CD4-positive, alpha-beta T cell (primary cell): ENCODE measurements around the gene MUC7. TPM values are rescaled to one million over a fixed set of nuclear protein-coding genes. Genes with fewer than 3 reads are reported as not detected.

Experiments used
- ATAC-seq: fragments of 200-7000 bp; cut with Tn5 transposase; one replicate; pipeline ENCODE4 v1.10.0; 2022; ENCODE audit warnings: mild to moderate bottlenecking; ENCODE audit not compliant: poor library complexity
- CTCF ChIA-PET: fragments of 350-600 bp; sonication (Branson Sonifier 250); formaldehyde crosslinking; loops from one replicate; lab custom pipeline; 2021; ENCODE audit warnings: antibody characterized with exemption, inconsistent platforms; lab: Charles Lee
- POLR2A ChIA-PET: fragments of 350-600 bp; sonication (Branson Sonifier 250); formaldehyde crosslinking; loops from one replicate; lab custom pipeline; 2021; ENCODE audit warnings: antibody characterized with exemption, inconsistent platforms; lab: Charles Lee
- DNase-seq, 14 experiments: peaks; one replicate each; pipeline ENCODE4 v3.0.0-alpha.2; 2013 to 2020; ENCODE audit warnings: mixed read lengths in 2 of 14
- H3K27ac ChIP-seq, 2 donors: one replicate each; pipeline versions ENCODE4 v1.5.1 to v1.7.0; 2013; ENCODE audit warnings: low read length in 2 of 2, low read depth in 1 of 2, mild to moderate bottlenecking in 1 of 2
- H3K27me3 ChIP-seq, 2 experiments: 1 replicate in 1 of 2; 2 replicates in 1 of 2; pipeline versions ENCODE4 v1.6.1 to v1.7.0; 2013; ENCODE audit warnings: low read length in 2 of 2, control low read depth in 1 of 2, mild to moderate bottlenecking in 1 of 2, moderate library complexity in 1 of 2; ENCODE audit not compliant: insufficient read depth in 2 of 2, control insufficient read depth in 1 of 2
- H3K36me3 ChIP-seq: one replicate; pipeline ENCODE4 v1.6.1; 2013; ENCODE audit warnings: low read length, control low read depth; ENCODE audit not compliant: insufficient read depth
- H3K4me1 ChIP-seq: one replicate; pipeline ENCODE4 v1.6.1; 2013; ENCODE audit warnings: low read length, control low read depth; ENCODE audit not compliant: insufficient read depth
- H3K4me3 ChIP-seq: one replicate; pipeline ENCODE4 v1.5.1; 2013; ENCODE audit warnings: mild to moderate bottlenecking, low read length, moderate library complexity
- H3K9me3 ChIP-seq, 2 experiments: 1 replicate in 1 of 2; 2 replicates in 1 of 2; pipeline versions ENCODE4 v1.6.1 to v1.7.0; 2013; ENCODE audit warnings: low read length in 2 of 2, mild to moderate bottlenecking in 2 of 2, control low read depth in 1 of 2, moderate library complexity in 1 of 2; ENCODE audit not compliant: control insufficient read depth in 1 of 2, insufficient read depth in 1 of 2
- H3K27ac Mint-ChIP-seq: one replicate; pipeline ENCODE4 v1.8.0; 2020; ENCODE audit warnings: mixed read lengths
- H3K27me3 Mint-ChIP-seq: one replicate; pipeline ENCODE4 v1.8.0; 2021; ENCODE audit warnings: mixed read lengths
- H3K36me3 Mint-ChIP-seq: one replicate; pipeline ENCODE4 v1.8.0; 2021; ENCODE audit warnings: low read depth, mixed read lengths
- H3K4me1 Mint-ChIP-seq: one replicate; pipeline ENCODE4 v1.8.0; 2021; ENCODE audit warnings: low read depth, mixed read lengths
- H3K4me3 Mint-ChIP-seq: one replicate; pipeline ENCODE4 v1.8.0; 2020; ENCODE audit warnings: mild to moderate bottlenecking, mixed read lengths
- H3K9me3 Mint-ChIP-seq: one replicate; pipeline ENCODE4 v1.8.0; 2020; ENCODE audit warnings: mixed read lengths
- intact Hi-C, 2 experiments: fragments of 100-400 bp; cut with DNase I in 1 of 2; cut with micrococcal nuclease in 1 of 2; formaldehyde crosslinking; loops; one replicate each; pipeline versions ENCODE4 v1.15.1 to v1.9.0; 2023 to 2025; cut with DNase I, micrococcal nuclease
- polyA plus RNA-seq, 2 donors: library from polyadenylated mRNA; unstranded; fragments of 120-200 nt; gene quantifications; one replicate each; pipeline ENCODE4 v1.2.1, GENCODE V29; 2013
- total RNA-seq, 174 experiments: library from RNA in 2 of 174; stranded (reverse) in 2 of 174; gene quantifications; one replicate each; pipeline ENCODE4 v1.2.3 and lab custom pipeline; 2021 to 2026
- TF ChIP-seq, protein P1 (sequence below): fragments of 200-600 bp; IDR thresholded peaks from one replicate; pipeline ENCODE4 v1.8.0; 2022; ENCODE audit warnings: antibody characterized with exemption, mild to moderate bottlenecking

The MUC7 gene
- total RNA-seq = not detected
- polyA plus RNA-seq (2013, experiment 1 of 2) = not detected
- polyA plus RNA-seq (2013, experiment 2 of 2) = not detected
- total RNA-seq (lab: John Stamatoyannopoulos, UW) = 0 to 0.07 (median 0) reads per million in 172 experiments

DNA sequence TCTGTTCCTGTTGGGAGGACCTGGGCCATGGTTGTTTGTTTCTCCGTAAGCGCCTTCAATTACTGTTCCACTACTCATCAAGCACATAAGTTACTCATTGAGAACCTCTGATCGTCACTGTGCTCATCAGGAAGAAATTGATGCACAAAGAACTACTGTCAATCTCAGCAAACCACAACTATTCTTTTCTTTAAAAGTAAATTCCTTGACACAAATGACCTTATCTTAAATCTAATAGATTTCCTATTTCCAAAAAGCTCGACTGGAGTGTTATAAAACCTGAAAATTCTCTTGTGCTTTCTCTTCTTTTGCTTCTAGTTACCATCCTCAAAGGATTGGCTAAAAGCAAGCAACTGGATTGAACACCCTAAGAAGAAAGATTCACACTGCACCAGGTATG lies at the start of gene MUC7:
MUC7 (plus strand) TSS at position 301 of the 400 bp plus-strand sequence. CDS start 1,825 bp downstream, outside the sequence.
- Mint-ChIP-seq H3K9me3 (peaks cover 3% of the 10 kb centered on the region), H3K36me3 (no peaks in the 10 kb centered on the region), H3K27me3 (no peaks in the 10 kb centered on the region), H3K4me1 (no peaks in the 10 kb centered on the region), H3K4me3 (no peak within 1 kb of the TSS), H3K27ac (no peak within 1 kb of the TSS)
- Histone ChIP-seq H3K27ac (no peak within 1 kb of the TSS), H3K4me1 (no peaks in the 10 kb centered on the region), H3K27me3 (no peaks in the 10 kb centered on the region), H3K36me3 (no peaks in the 10 kb centered on the region), H3K9me3 (no peaks in the 10 kb centered on the region), H3K4me3 (no peak within 1 kb of the TSS)
- intact Hi-C loops = no loop called here
- ChIA-PET POLR2A (no interaction called here), CTCF (no interaction called here)
- ATAC-seq (no peak), DNase-seq (no peak)
- TF ChIP-seq, protein P1, sequence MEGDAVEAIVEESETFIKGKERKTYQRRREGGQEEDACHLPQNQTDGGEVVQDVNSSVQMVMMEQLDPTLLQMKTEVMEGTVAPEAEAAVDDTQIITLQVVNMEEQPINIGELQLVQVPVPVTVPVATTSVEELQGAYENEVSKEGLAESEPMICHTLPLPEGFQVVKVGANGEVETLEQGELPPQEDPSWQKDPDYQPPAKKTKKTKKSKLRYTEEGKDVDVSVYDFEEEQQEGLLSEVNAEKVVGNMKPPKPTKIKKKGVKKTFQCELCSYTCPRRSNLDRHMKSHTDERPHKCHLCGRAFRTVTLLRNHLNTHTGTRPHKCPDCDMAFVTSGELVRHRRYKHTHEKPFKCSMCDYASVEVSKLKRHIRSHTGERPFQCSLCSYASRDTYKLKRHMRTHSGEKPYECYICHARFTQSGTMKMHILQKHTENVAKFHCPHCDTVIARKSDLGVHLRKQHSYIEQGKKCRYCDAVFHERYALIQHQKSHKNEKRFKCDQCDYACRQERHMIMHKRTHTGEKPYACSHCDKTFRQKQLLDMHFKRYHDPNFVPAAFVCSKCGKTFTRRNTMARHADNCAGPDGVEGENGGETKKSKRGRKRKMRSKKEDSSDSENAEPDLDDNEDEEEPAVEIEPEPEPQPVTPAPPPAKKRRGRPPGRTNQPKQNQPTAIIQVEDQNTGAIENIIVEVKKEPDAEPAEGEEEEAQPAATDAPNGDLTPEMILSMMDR = no peak

DNA sequence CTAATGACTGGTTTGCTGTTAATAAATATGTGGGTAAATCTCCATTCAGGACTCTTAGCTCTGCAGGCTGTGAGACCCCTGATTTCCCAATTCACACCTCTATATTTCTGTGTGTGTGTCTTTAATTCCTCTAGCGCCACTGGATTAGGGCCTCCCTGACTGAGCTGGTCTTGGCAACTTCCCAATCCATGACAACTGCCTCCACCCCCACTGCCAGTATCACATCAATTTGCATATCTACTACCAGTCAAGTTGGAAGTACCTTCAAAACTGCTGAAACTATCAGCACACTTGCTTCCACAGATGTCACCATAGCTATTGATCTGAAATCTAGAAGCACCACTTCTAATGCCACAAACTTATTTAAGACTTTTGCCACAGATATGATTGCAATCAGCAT lies 46.7 kb upstream of the MUC7 start:
- Mint-ChIP-seq H3K9me3 (peaks cover 4% of the 10 kb centered on the region), H3K27ac (no peak overlapping the region), H3K27me3 (no peaks in the 10 kb centered on the region), H3K36me3 (no peaks in the 10 kb centered on the region), H3K4me1 (no peaks in the 10 kb centered on the region), H3K4me3 (no peak overlapping the region)
- no peaks in the 10 kb centered on the region for H3K4me1 ChIP-seq
- no peaks in the 10 kb centered on the region for H3K27me3 ChIP-seq
- no peaks in the 10 kb centered on the region for H3K36me3 ChIP-seq
- ChIA-PET POLR2A (no interaction called here), CTCF (no interaction called here)
- intact Hi-C loops = no loop called here
- H3K4me3 ChIP-seq = no peak overlapping the region
- H3K9me3 ChIP-seq = no peaks in the 10 kb centered on the region
- no peak for ATAC-seq
- DNase-seq = no peak
- no peak overlapping the region for H3K27ac ChIP-seq
- TF ChIP-seq, protein P1 = no peak

DNA sequence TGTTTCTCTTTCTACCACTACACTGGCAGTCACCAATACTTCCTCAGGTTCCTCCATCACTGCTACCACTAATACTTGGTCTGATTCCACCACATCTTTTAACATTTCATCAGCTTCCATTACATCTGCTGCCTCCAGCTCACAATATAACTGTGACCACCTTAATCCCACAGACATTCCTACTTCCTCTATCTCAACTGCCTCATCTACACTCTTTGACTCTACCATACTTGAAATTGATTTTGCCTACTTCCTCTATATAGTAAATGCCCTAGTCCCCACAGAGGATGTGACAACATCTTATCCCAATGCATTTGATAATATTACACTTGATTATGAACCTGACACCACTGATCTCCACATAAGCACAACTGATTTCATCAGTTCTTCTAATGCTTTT lies 45.2 kb upstream of the MUC7 start:
- Mint-ChIP-seq H3K27me3 (no peaks in the 10 kb centered on the region), H3K4me3 (no peak overlapping the region), H3K9me3 (peaks cover 4% of the 10 kb centered on the region), H3K36me3 (no peaks in the 10 kb centered on the region), H3K27ac (no peak overlapping the region), H3K4me1 (no peaks in the 10 kb centered on the region)
- intact Hi-C loops = no loop called here
- no peaks in the 10 kb centered on the region for H3K27me3 ChIP-seq
- H3K9me3 ChIP-seq = no peaks in the 10 kb centered on the region
- no peak overlapping the region for H3K4me3 ChIP-seq
- H3K27ac ChIP-seq = no peak overlapping the region
- CTCF ChIA-PET = no interaction called here
- DNase-seq (no peak), ATAC-seq (no peak)
- TF ChIP-seq, protein P1 = no peak
- H3K36me3 ChIP-seq = no peaks in the 10 kb centered on the region
- no peaks in the 10 kb centered on the region for H3K4me1 ChIP-seq
- POLR2A ChIA-PET = no interaction called here
